ENCODE results near the gene NFYC. TPM values are rescaled to one million over a fixed set of nuclear protein-coding genes. Genes with fewer than 3 reads are reported as not detected.

Gene NFYC
- total RNA-seq, 2 donors from 2014 or later = 57.0 to 75.1 TPM

DNA sequence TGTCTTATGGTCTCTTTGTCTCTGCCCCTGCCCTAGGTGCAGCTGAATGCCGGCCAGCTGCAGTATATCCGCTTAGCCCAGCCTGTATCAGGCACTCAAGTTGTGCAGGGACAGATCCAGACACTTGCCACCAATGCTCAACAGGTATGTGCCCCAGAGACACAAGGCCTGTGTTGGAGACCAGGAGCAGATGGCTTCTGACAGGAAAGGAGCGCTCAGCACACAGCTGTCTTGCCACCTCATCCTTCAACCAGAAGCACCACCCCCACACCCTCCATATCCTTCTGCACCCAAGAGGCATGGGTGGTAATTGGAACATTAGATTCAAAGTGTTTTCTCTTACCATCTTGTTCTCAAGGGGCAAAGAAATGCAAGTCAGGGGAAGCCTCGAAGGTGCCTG lies 75.1 kb downstream of the NFYC start:
- DNase-seq (ENCODE audit: low spot score) = no peak
- TF ChIP-seq, protein P1, sequence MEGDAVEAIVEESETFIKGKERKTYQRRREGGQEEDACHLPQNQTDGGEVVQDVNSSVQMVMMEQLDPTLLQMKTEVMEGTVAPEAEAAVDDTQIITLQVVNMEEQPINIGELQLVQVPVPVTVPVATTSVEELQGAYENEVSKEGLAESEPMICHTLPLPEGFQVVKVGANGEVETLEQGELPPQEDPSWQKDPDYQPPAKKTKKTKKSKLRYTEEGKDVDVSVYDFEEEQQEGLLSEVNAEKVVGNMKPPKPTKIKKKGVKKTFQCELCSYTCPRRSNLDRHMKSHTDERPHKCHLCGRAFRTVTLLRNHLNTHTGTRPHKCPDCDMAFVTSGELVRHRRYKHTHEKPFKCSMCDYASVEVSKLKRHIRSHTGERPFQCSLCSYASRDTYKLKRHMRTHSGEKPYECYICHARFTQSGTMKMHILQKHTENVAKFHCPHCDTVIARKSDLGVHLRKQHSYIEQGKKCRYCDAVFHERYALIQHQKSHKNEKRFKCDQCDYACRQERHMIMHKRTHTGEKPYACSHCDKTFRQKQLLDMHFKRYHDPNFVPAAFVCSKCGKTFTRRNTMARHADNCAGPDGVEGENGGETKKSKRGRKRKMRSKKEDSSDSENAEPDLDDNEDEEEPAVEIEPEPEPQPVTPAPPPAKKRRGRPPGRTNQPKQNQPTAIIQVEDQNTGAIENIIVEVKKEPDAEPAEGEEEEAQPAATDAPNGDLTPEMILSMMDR (IDR thresholded peaks at IDR 0.05) = no peak
- Histone ChIP-seq H3K4me3 (no peak overlapping the region), H3K27ac (no peak overlapping the region), H3K27me3 (no peaks in the 10 kb centered on the region), H3K4me1 (peaks cover 0 to 34% of the 10 kb centered on the region in 2 donors), H3K9me3 (no peaks in the 10 kb centered on the region), H3K36me3 (peaks cover 97% of the 10 kb centered on the region)

GRCh38 chr1:40768146-40768990 lies 76.9 kb downstream of the NFYC start:
- Histone ChIP-seq H3K27me3 (no peaks in the 10 kb centered on the region), H3K36me3 (peaks cover 91% of the 10 kb centered on the region), H3K9me3 (no peaks in the 10 kb centered on the region), H3K4me3 (no peak overlapping the region), H3K27ac (no peak overlapping the region), H3K4me1 (peaks cover 0 to 33% of the 10 kb centered on the region in 2 donors)
- no peak for DNase-seq (ENCODE audit: low spot score)
- TF ChIP-seq, protein P1 (IDR thresholded peaks at IDR 0.05) = no peak

GRCh38 chr1:40769815-40770214 lies 78.3 kb downstream of the NFYC start:
- H3K36me3 ChIP-seq = peaks cover 76% of the 10 kb centered on the region
- no peaks in the 10 kb centered on the region for H3K27me3 ChIP-seq
- peak; percentile 54 for DNase-seq (ENCODE audit: low spot score)
- no peak overlapping the region for H3K4me3 ChIP-seq
- H3K27ac ChIP-seq = no peak overlapping the region
- H3K4me1 ChIP-seq = peaks cover 0 to 27% of the 10 kb centered on the region in 2 donors
- H3K9me3 ChIP-seq = no peaks in the 10 kb centered on the region
- TF ChIP-seq, protein P1 (IDR thresholded peaks at IDR 0.05) = peak in 1 of 2 donors; percentile 19

- Histone ChIP-seq H3K4me1 (peaks cover 0 to 27% of the 10 kb centered on the region in 2 donors), H3K27ac (no peak overlapping the region), H3K27me3 (no peaks in the 10 kb centered on the region), H3K36me3 (peaks cover 70% of the 10 kb centered on the region), H3K4me3 (no peak overlapping the region), H3K9me3 (no peaks in the 10 kb centered on the region)
- no peak for DNase-seq (ENCODE audit: low spot score)
- TF ChIP-seq, protein P1 (IDR thresholded peaks at IDR 0.05) = no peak
Measured at GRCh38 chr1:40770296-40771070, 79.0 kb downstream of the NFYC start.

- peaks cover 4 to 7% of the 10 kb centered on the region in 2 donors for H3K9me3 ChIP-seq
- H3K27ac ChIP-seq = no peak overlapping the region
- peaks cover 51% of the 10 kb centered on the region for H3K36me3 ChIP-seq
- peaks cover 0 to 26% of the 10 kb centered on the region in 2 donors for H3K4me1 ChIP-seq
- TF ChIP-seq, protein P1 (IDR thresholded peaks at IDR 0.05) = no peak
- DNase-seq (ENCODE audit: low spot score) = no peak
- H3K4me3 ChIP-seq = no peak overlapping the region
- H3K27me3 ChIP-seq = no peaks in the 10 kb centered on the region
Measured at GRCh38 chr1:40772146-40772955, 80.8 kb downstream of the NFYC start.
